Mesendoderm (in vitro differentiated cells): Measurements from ENCODE around the gene KPNA3.

Experiments used
- DNase-seq: peaks from one replicate; pipeline ENCODE4 v3.0.0; 2013
- H2AK5ac ChIP-seq: 2 replicates; pipeline ENCODE4 v1.6.1; 2013; ENCODE audit warnings: low read length, inconsistent platforms
- H2BK120ac ChIP-seq: 2 replicates; pipeline ENCODE4 v1.6.1; 2013; ENCODE audit warnings: low read depth, mild to moderate bottlenecking, low read length, moderate library complexity, mixed read lengths
- H2BK15ac ChIP-seq: replicated peaks from 2 replicates; pipeline ENCODE4 v1.6.1; 2013; ENCODE audit warnings: low read depth, mild to moderate bottlenecking, moderate library complexity
- H2BK5ac ChIP-seq: 2 replicates; pipeline ENCODE4 v1.6.1; 2013; ENCODE audit warnings: low read length, inconsistent platforms
- H3K18ac ChIP-seq: 2 replicates; pipeline ENCODE4 v1.6.1; 2013; ENCODE audit warnings: mild to moderate bottlenecking, low read length, mixed read lengths
- H3K23ac ChIP-seq: one replicate; pipeline ENCODE4 v1.6.1; 2013; ENCODE audit warnings: low read length
- H3K27ac ChIP-seq: 2 replicates; pipeline ENCODE4 v1.5.1; 2013; ENCODE audit warnings: low read depth, mild to moderate bottlenecking, inconsistent platforms, low read length, moderate library complexity
- H3K27me3 ChIP-seq: 2 replicates; pipeline ENCODE4 v1.6.1; 2013; ENCODE audit warnings: low read length, control low read depth, mild to moderate bottlenecking, inconsistent platforms; ENCODE audit not compliant: insufficient read depth, poor library complexity
- H3K36me3 ChIP-seq: 2 replicates; pipeline ENCODE4 v1.6.1; 2013; ENCODE audit warnings: low read length, inconsistent platforms; ENCODE audit not compliant: control insufficient read depth, insufficient read depth
- H3K4ac ChIP-seq: one replicate; pipeline ENCODE4 v1.6.1; 2013; ENCODE audit warnings: low read depth, mild to moderate bottlenecking, low read length, moderate library complexity
- H3K4me1 ChIP-seq: 2 replicates; pipeline ENCODE4 v1.6.1; 2013; ENCODE audit warnings: low read depth, low read length, inconsistent platforms; ENCODE audit not compliant: control insufficient read depth
- H3K4me2 ChIP-seq: 2 replicates; pipeline ENCODE4 v1.6.1; 2013; ENCODE audit warnings: low read length
- H3K4me3 ChIP-seq: 2 replicates; pipeline ENCODE4 v1.5.1; 2013; ENCODE audit warnings: mild to moderate bottlenecking, low read length
- H3K56ac ChIP-seq: one replicate; pipeline ENCODE4 v1.6.1; 2013; ENCODE audit warnings: low read length
- H3K79me1 ChIP-seq: 2 replicates; pipeline ENCODE4 v1.6.1; 2013; ENCODE audit warnings: low read length, inconsistent platforms
- H3K79me2 ChIP-seq: 2 replicates; pipeline ENCODE4 v1.6.1; 2013; ENCODE audit warnings: mild to moderate bottlenecking, low read length; ENCODE audit not compliant: control insufficient read depth, insufficient read depth
- H3K9ac ChIP-seq: 2 replicates; pipeline ENCODE4 v1.6.1; 2013; ENCODE audit warnings: low read length, inconsistent platforms
- H4K5ac ChIP-seq: one replicate; pipeline ENCODE4 v1.6.1; 2013; ENCODE audit warnings: low read length
- H4K8ac ChIP-seq: one replicate; pipeline ENCODE4 v1.6.1; 2013; ENCODE audit warnings: low read depth, mild to moderate bottlenecking, control low read depth, low read length, moderate library complexity
- WGBS: extraction: QIAGEN DNeasy Blood & Tissue Kit; methylation state at CpG from one replicate; pipeline ENCODE4 v1.1.7; 2013; ENCODE audit warnings: low lambda C conversion rate, missing lambda C conversion rate; ENCODE audit not compliant: insufficient coverage; ENCODE audit errors: extremely low coverage; 5-methylcytosine and 5-hydroxymethylcytosine counted together

KPNA3 gene

GRCh38 chr13:49789968-49790367 lies 2.5 kb downstream of the KPNA3 start:
- H3K27me3 ChIP-seq, result no peaks in the 10 kb centered on the region
- H3K79me2 ChIP-seq, result peaks cover 42% of the 10 kb centered on the region
- no peak overlapping the region for H2BK5ac ChIP-seq
- H3K27ac ChIP-seq, result no peak overlapping the region
- no peak overlapping the region for H3K4me3 ChIP-seq
- WGBS, result no CpG with 5 or more reads among the region's 8 CpGs
- no peak overlapping the region for H2BK15ac ChIP-seq
- no peak overlapping the region for H3K23ac ChIP-seq
- H3K36me3 ChIP-seq, result no peaks in the 10 kb centered on the region
- no peak overlapping the region for H2BK120ac ChIP-seq
- H3K18ac ChIP-seq, result no peak overlapping the region
- no peak overlapping the region for H3K4ac ChIP-seq
- peaks cover 8% of the 10 kb centered on the region for H3K79me1 ChIP-seq
- H4K8ac ChIP-seq, result no peak overlapping the region
- no peak overlapping the region for H2AK5ac ChIP-seq
- H3K56ac ChIP-seq, result no peak overlapping the region
- H3K9ac ChIP-seq, result no peak overlapping the region
- no peak overlapping the region for H3K4me2 ChIP-seq
- H3K4me1 ChIP-seq, result no peaks in the 10 kb centered on the region
- DNase-seq, result no peak
- H4K5ac ChIP-seq, result no peak overlapping the region

- no peak overlapping the region for H2BK120ac ChIP-seq
These were observed 6.0 kb downstream of the KPNA3 start for GRCh38 chr13:49786401-49787008.

GRCh38 chr13:49784886-49785570 lies 7.5 kb downstream of the KPNA3 start:
- H2BK15ac ChIP-seq, result no peak overlapping the region
- peaks cover 59% of the 10 kb centered on the region for H3K79me2 ChIP-seq
- H3K27me3 ChIP-seq, result no peaks in the 10 kb centered on the region
- H3K9ac ChIP-seq, result no peak overlapping the region
- no peak overlapping the region for H2AK5ac ChIP-seq
- H3K4me2 ChIP-seq, result no peak overlapping the region
- H3K56ac ChIP-seq, result no peak overlapping the region
- no peak overlapping the region for H2BK120ac ChIP-seq
- no peak overlapping the region for H4K8ac ChIP-seq
- H3K4me1 ChIP-seq, result no peaks in the 10 kb centered on the region
- peaks cover 24% of the 10 kb centered on the region for H3K79me1 ChIP-seq
- no peak overlapping the region for H4K5ac ChIP-seq
- H3K4me3 ChIP-seq, result no peak overlapping the region
- H3K27ac ChIP-seq, result no peak overlapping the region
- H2BK5ac ChIP-seq, result no peak overlapping the region
- no peak for DNase-seq
- H3K36me3 ChIP-seq, result no peaks in the 10 kb centered on the region
- no peak overlapping the region for H3K4ac ChIP-seq
- WGBS, result no CpG with 5 or more reads among the region's 5 CpGs
- H3K23ac ChIP-seq, result no peak overlapping the region
- H3K18ac ChIP-seq, result no peak overlapping the region

More at GRCh38 chr13:49786401-49787008, 6.0 kb downstream of the KPNA3 start:
- Histone ChIP-seq H3K79me2 (peaks cover 61% of the 10 kb centered on the region), H3K4me1 (no peaks in the 10 kb centered on the region), H3K27ac (no peak overlapping the region), H3K36me3 (no peaks in the 10 kb centered on the region), H4K5ac (no peak overlapping the region), H2AK5ac (no peak overlapping the region), H3K79me1 (peaks cover 19% of the 10 kb centered on the region), H2BK15ac (no peak overlapping the region), H3K23ac (no peak overlapping the region), H3K4me3 (no peak overlapping the region), H3K18ac (no peak overlapping the region), H3K56ac (no peak overlapping the region), H3K4ac (no peak overlapping the region), H3K9ac (no peak overlapping the region), H2BK5ac (no peak overlapping the region), H3K4me2 (no peak overlapping the region), H4K8ac (no peak overlapping the region), H3K27me3 (no peaks in the 10 kb centered on the region)
- no peak for DNase-seq

GRCh38 chr13:49783865-49784264 lies 8.6 kb downstream of the KPNA3 start:
- Histone ChIP-seq H3K18ac (no peak overlapping the region), H3K4me2 (no peak overlapping the region)
- no CpG with 5 or more reads among the region's 4 CpGs for WGBS

GRCh38 chr13:49782784-49783183 lies 9.7 kb downstream of the KPNA3 start:
- no peak overlapping the region for H3K23ac ChIP-seq
- H3K27me3 ChIP-seq, result no peaks in the 10 kb centered on the region
- H3K4ac ChIP-seq, result no peak overlapping the region
- WGBS, result no CpG with 5 or more reads among the region's 2 CpGs
- no peak overlapping the region for H2BK15ac ChIP-seq
- DNase-seq, result no peak
- H4K5ac ChIP-seq, result no peak overlapping the region
- no peak overlapping the region for H2BK5ac ChIP-seq
- no peak overlapping the region for H3K4me3 ChIP-seq
- no peak overlapping the region for H3K18ac ChIP-seq
- H3K36me3 ChIP-seq, result no peaks in the 10 kb centered on the region
- H2BK120ac ChIP-seq, result no peak overlapping the region
- H3K79me1 ChIP-seq, result peaks cover 27% of the 10 kb centered on the region
- H3K79me2 ChIP-seq, result peaks cover 58% of the 10 kb centered on the region
- no peak overlapping the region for H3K56ac ChIP-seq
- H2AK5ac ChIP-seq, result no peak overlapping the region
- no peak overlapping the region for H4K8ac ChIP-seq
- no peak overlapping the region for H3K4me2 ChIP-seq
- no peak overlapping the region for H3K9ac ChIP-seq
- no peak overlapping the region for H3K27ac ChIP-seq
- H3K4me1 ChIP-seq, result no peaks in the 10 kb centered on the region

More at GRCh38 chr13:49783865-49784264, 8.6 kb downstream of the KPNA3 start:
- Histone ChIP-seq H3K79me2 (peaks cover 59% of the 10 kb centered on the region), H3K9ac (no peak overlapping the region), H2BK120ac (no peak overlapping the region), H4K8ac (no peak overlapping the region), H3K56ac (no peak overlapping the region), H3K4me3 (no peak overlapping the region), H3K36me3 (no peaks in the 10 kb centered on the region), H4K5ac (no peak overlapping the region), H3K79me1 (peaks cover 25% of the 10 kb centered on the region), H2BK15ac (no peak overlapping the region), H3K4me1 (no peaks in the 10 kb centered on the region), H3K23ac (no peak overlapping the region), H3K27me3 (no peaks in the 10 kb centered on the region), H2AK5ac (no peak overlapping the region), H3K4ac (no peak overlapping the region), H3K27ac (no peak overlapping the region), H2BK5ac (no peak overlapping the region)
- no peak for DNase-seq

GRCh38 chr13:49781806-49782205 lies 10.7 kb downstream of the KPNA3 start:
- Histone ChIP-seq H3K4me1 (no peaks in the 10 kb centered on the region), H3K4me3 (no peak overlapping the region), H3K56ac (no peak overlapping the region), H2AK5ac (no peak overlapping the region), H3K27ac (no peak overlapping the region), H3K27me3 (no peaks in the 10 kb centered on the region), H4K5ac (no peak overlapping the region), H3K79me2 (peaks cover 57% of the 10 kb centered on the region), H3K36me3 (no peaks in the 10 kb centered on the region), H3K9ac (no peak overlapping the region), H3K79me1 (peaks cover 28% of the 10 kb centered on the region), H3K4me2 (no peak overlapping the region), H3K18ac (no peak overlapping the region), H4K8ac (no peak overlapping the region), H2BK5ac (no peak overlapping the region), H3K23ac (no peak overlapping the region), H2BK15ac (no peak overlapping the region), H2BK120ac (no peak overlapping the region), H3K4ac (no peak overlapping the region)
- no peak for DNase-seq
- WGBS, result no CpG with 5 or more reads among the region's 3 CpGs
